AG04450 (cell line): Measurements from ENCODE around the gene ZBTB6. TPM values are rescaled to one million over a fixed set of nuclear protein-coding genes. Genes with fewer than 3 reads are reported as not detected.
"Not testable (repeated sequence)": the region's sequence is repeated elsewhere in the genome, so short reads cannot be mapped to it uniquely, and the experiment has no call there.

ENCODE experiments used
- CTCF ChIA-PET: fragments of 300-600, 350-600 bp; formaldehyde crosslinking; extraction: SDS; loops from one replicate; lab custom pipeline; 2022; ENCODE audit warnings: antibody characterized with exemption, inconsistent platforms; lab: Charles Lee
- POLR2A ChIA-PET: fragments of 350-600 bp; formaldehyde crosslinking; extraction: SDS; loops from one replicate; lab custom pipeline; 2021; ENCODE audit warnings: antibody characterized with exemption, inconsistent platforms; lab: Yijun Ruan, JAX
- DNase-seq: peaks from one replicate; pipeline ENCODE4 v3.0.0-alpha.2; 2011; ENCODE audit warnings: low read depth, low spot score
- H3K27ac ChIP-seq: one replicate; pipeline ENCODE4 v1.5.1; 2012; ENCODE audit warnings: low read depth, low read length, control low read depth
- H3K27me3 ChIP-seq: one replicate; pipeline ENCODE4 v1.6.0; 2012; ENCODE audit warnings: low read length; ENCODE audit not compliant: control insufficient read depth, insufficient read depth
- H3K4me3 ChIP-seq: 2 replicates; pipeline ENCODE4 v1.5.1; 2011; ENCODE audit warnings: mild to moderate bottlenecking, low read depth, low read length, control low read depth
- H3K9me3 ChIP-seq: 2 replicates; pipeline ENCODE4 v1.5.1; 2012; ENCODE audit warnings: low read length; ENCODE audit not compliant: control insufficient read depth, insufficient read depth
- polyA plus RNA-seq: library from polyadenylated mRNA; depleted of rRNA; stranded (reverse); fragments of >200 nt; gene quantifications from 2 replicates; pipeline ENCODE4 v1.2.3, GENCODE V29; 2011
- TF ChIP-seq, protein P1 (sequence below): IDR thresholded peaks from 2 replicates; pipeline ENCODE4 v1.5.1; 2011; ENCODE audit warnings: low read depth, low read length, control low read depth, inconsistent platforms

Gene ZBTB6
- polyA plus RNA-seq, 1 experiment: 8.3 TPM

DNA sequence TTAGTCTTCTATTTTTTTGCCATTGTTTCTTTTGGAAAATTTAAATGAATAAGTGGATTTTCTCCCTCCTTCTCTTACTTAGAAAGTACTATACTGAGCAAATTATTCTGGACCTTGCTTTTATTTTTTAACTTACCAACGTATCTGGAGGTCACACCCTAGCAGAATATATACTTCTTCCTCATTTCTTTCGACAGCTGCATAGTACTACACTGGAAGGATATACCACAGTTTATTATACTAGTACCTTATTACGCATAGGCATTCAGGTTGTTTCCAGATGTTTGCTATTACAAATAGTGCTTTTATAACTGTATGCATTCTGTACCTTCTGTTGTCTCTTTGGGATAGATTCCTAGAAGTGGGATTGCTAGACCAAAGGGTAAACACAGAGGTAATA lies 24.6 kb downstream of the ZBTB6 start:
- H3K27me3 ChIP-seq: no peaks in the 10 kb centered on the region
- TF ChIP-seq, protein P1, sequence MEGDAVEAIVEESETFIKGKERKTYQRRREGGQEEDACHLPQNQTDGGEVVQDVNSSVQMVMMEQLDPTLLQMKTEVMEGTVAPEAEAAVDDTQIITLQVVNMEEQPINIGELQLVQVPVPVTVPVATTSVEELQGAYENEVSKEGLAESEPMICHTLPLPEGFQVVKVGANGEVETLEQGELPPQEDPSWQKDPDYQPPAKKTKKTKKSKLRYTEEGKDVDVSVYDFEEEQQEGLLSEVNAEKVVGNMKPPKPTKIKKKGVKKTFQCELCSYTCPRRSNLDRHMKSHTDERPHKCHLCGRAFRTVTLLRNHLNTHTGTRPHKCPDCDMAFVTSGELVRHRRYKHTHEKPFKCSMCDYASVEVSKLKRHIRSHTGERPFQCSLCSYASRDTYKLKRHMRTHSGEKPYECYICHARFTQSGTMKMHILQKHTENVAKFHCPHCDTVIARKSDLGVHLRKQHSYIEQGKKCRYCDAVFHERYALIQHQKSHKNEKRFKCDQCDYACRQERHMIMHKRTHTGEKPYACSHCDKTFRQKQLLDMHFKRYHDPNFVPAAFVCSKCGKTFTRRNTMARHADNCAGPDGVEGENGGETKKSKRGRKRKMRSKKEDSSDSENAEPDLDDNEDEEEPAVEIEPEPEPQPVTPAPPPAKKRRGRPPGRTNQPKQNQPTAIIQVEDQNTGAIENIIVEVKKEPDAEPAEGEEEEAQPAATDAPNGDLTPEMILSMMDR: no peak
- H3K9me3 ChIP-seq: no peaks in the 10 kb centered on the region
- H3K27ac ChIP-seq: no peak overlapping the region
- ChIA-PET POLR2A (no interaction called here), CTCF (no interaction called here)
- no peak for DNase-seq
- no peak overlapping the region for H3K4me3 ChIP-seq

DNA sequence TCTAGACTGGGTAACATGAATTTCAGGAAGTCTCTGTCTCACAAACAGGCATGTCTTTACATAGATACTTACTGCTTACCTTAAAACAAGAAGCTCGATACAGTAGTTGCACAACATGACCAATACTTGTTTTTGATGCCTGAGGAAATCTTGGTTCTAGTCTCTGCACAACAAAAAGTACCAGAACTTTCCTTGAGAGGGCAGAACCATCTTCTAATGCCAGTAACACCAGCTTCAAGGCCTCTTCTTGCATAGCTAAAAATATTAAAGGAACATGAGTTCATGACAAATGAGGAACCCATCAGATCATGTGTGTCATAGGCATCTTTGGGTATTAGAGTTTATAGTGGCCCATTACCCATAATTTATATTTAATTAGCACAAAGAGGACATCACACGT lies 30.0 kb downstream of the ZBTB6 start:
- no peak overlapping the region for H3K4me3 ChIP-seq
- H3K9me3 ChIP-seq: no peaks in the 10 kb centered on the region
- H3K27me3 ChIP-seq: no peaks in the 10 kb centered on the region
- CTCF ChIA-PET: interaction anchor here (1.3 kb wide), 1 partner anchor 107 kb away, joined by 3 read pairs; no protein-coding TSS in a partner anchor
- TF ChIP-seq, protein P1: no peak
- DNase-seq: no peak
- H3K27ac ChIP-seq: no peak overlapping the region
- POLR2A ChIA-PET: no interaction called here

DNA sequence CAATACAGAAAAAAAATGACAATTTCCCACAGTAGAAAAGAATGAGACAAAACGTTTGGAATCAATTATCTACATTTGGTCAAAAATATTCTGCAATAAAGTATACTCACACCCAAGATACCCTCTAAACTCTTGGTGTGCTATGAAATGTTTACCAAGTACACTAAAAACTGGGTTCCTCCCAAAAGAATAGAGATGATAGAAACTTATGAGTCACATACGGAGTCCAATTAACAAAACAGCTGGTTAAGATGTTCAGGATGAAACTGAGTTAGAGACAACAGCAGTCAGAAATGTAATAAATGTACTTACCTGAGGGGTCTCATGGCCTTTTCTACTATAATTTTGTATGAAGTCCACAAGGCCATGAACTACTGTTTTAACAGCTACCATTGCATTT lies 33.7 kb downstream of the ZBTB6 start:
- DNase-seq: no peak
- no peaks in the 10 kb centered on the region for H3K27me3 ChIP-seq
- TF ChIP-seq, protein P1: no peak
- ChIA-PET CTCF (no interaction called here), POLR2A (no interaction called here)
- no peak overlapping the region for H3K4me3 ChIP-seq
- H3K9me3 ChIP-seq: no peaks in the 10 kb centered on the region
- no peak overlapping the region for H3K27ac ChIP-seq

DNA sequence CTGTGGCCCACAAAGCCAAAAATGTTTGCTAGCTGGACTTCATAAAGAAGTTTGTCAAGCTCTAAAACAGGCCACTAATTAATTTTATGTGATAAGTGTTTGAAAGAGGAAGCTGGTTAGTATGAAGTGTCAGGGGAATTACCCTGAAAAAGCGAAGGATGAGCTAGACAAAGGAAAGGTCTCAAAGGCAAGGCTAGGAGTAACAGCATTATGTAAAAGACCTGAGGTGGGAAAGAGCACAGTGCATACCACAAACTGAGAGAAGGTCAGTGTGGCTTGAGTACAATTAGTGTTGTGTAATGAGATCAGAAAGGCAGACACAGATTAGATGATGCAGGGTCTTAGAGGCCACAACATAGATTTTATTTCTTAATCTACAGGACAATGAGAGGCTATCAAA lies 37.6 kb downstream of the ZBTB6 start:
- Histone ChIP-seq H3K27me3 (no peaks in the 10 kb centered on the region), H3K27ac (no peak overlapping the region), H3K4me3 (no peak overlapping the region), H3K9me3 (no peaks in the 10 kb centered on the region)
- TF ChIP-seq, protein P1: no peak
- POLR2A ChIA-PET: no interaction called here
- CTCF ChIA-PET: no interaction called here
- no peak for DNase-seq

DNA sequence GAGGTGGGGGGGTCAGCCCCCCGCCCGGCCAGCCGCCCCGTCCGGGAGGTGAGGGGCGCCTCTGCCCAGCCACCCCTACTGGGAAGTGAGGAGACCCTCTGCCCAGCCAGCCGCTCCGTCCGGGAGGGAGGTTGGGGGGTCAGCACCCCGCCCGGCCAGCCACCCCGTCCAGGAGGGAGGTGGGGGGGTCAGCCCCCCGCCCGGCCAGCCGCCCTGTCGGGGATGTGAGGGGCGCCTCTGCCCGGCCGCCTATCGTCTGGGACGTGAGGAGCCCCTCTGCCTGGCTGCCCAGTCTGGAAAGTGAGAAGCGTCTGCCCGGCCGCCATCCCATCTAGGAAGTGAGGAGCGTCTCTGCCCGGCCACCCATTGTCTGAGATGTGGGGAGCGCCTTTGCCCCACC lies 45.8 kb downstream of the ZBTB6 start:
- DNase-seq, POLR2A ChIA-PET, H3K27ac ChIP-seq, H3K27me3 ChIP-seq, H3K4me3 ChIP-seq, CTCF ChIA-PET, H3K9me3 ChIP-seq: not testable (repeated sequence)

DNA sequence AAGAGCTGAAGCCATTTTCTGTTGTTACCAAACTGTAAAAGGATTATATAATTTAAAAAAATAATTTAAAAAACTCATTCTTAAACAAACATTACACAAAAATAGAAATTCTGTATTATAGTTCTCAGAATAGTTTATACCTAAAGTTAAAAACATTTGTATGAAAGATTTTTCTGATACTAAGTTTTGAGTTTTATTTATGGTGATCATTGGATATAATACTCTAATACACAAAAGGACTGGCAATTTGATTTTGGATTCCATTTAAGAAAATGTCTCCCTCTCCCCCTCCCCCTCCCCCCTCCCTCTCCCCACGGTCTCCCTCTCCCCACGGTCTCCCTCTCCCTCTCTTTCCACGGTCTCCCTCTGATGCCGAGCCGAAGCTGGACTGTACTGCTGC lies 47.0 kb downstream of the ZBTB6 start:
- ChIA-PET CTCF (no interaction called here), POLR2A (no interaction called here)
- no peaks in the 10 kb centered on the region for H3K27me3 ChIP-seq

More for the DNA sequence above, 47.0 kb downstream of the ZBTB6 start:
- TF ChIP-seq, protein P1: no peak
- H3K4me3 ChIP-seq: no peak overlapping the region
- H3K27ac ChIP-seq: no peak overlapping the region
- no peaks in the 10 kb centered on the region for H3K9me3 ChIP-seq
- no peak for DNase-seq
